Activated T-helper 17 cell treated with anti-CD3 and anti-CD28 coated beads, Interleukin-2, amount 50 U/mL, for 72 hours (primary cell): ENCODE data around the gene ACVRL1. TPM values are rescaled to one million over a fixed set of nuclear protein-coding genes. Genes with fewer than 3 reads are reported as not detected.
"Not testable (repeated sequence)": the region's sequence is repeated elsewhere in the genome, so short reads cannot be mapped to it uniquely, and the experiment has no call there.

Experiments used
- ATAC-seq: fragments of 150-1000 bp; cut with Tn5 transposase; replicated peaks from 2 replicates; pipeline ENCODE4 v1.10.0; 2021; ENCODE audit warnings: mild to moderate bottlenecking, moderate library complexity
- H3K27ac Mint-ChIP-seq: one replicate; pipeline ENCODE4 v1.8.0; 2022; ENCODE audit warnings: mixed read lengths
- H3K27me3 Mint-ChIP-seq: one replicate; pipeline ENCODE4 v1.8.0; 2022; ENCODE audit warnings: mixed read lengths
- H3K36me3 Mint-ChIP-seq: one replicate; pipeline ENCODE4 v1.8.0; 2022; ENCODE audit warnings: low read depth, mild to moderate bottlenecking, mixed read lengths
- H3K4me1 Mint-ChIP-seq: one replicate; pipeline ENCODE4 v1.8.0; 2022; ENCODE audit warnings: mixed read lengths
- H3K4me3 Mint-ChIP-seq: one replicate; pipeline ENCODE4 v1.8.0; 2022; ENCODE audit warnings: mild to moderate bottlenecking, mixed read lengths
- H3K9me3 Mint-ChIP-seq: one replicate; pipeline ENCODE4 v1.8.0; 2022; ENCODE audit warnings: mixed read lengths
- total RNA-seq, 2 donors: library from RNA; stranded (reverse); gene quantifications; one replicate each; pipeline ENCODE4 v1.2.3, GENCODE V29; 2022

The ACVRL1 gene
- total RNA-seq, 2 donors from 2014 or later: not detected

- Mint-ChIP-seq H3K27me3 (peaks cover 44% of the 10 kb centered on the region), H3K27ac (no peak overlapping the region), H3K36me3 (no peaks in the 10 kb centered on the region), H3K4me1 (no peaks in the 10 kb centered on the region), H3K4me3 (no peak overlapping the region), H3K9me3 (no peaks in the 10 kb centered on the region)
- no peak for ATAC-seq
Observed at GRCh38 chr12:51869931-51870330, 37.4 kb upstream of the ACVRL1 start.

GRCh38 chr12:51870504-51870903 lies 36.8 kb upstream of the ACVRL1 start:
- Mint-ChIP-seq H3K4me1 (no peaks in the 10 kb centered on the region), H3K4me3 (no peak overlapping the region), H3K27me3 (peaks cover 44% of the 10 kb centered on the region), H3K9me3 (no peaks in the 10 kb centered on the region), H3K27ac (no peak overlapping the region), H3K36me3 (no peaks in the 10 kb centered on the region)
- no peak for ATAC-seq

- no peak for ATAC-seq
- Mint-ChIP-seq H3K4me1 (no peaks in the 10 kb centered on the region), H3K36me3 (no peaks in the 10 kb centered on the region), H3K4me3 (no peak overlapping the region), H3K27me3 (peaks cover 43% of the 10 kb centered on the region), H3K9me3 (no peaks in the 10 kb centered on the region), H3K27ac (no peak overlapping the region)
Observed at GRCh38 chr12:51871126-51871525, 36.2 kb upstream of the ACVRL1 start.

GRCh38 chr12:51871918-51872688 lies 35.2 kb upstream of the ACVRL1 start:
- no peak overlapping the region for H3K27ac Mint-ChIP-seq
- ATAC-seq: no peak
- no peaks in the 10 kb centered on the region for H3K9me3 Mint-ChIP-seq
- no peaks in the 10 kb centered on the region for H3K4me1 Mint-ChIP-seq
- no peaks in the 10 kb centered on the region for H3K36me3 Mint-ChIP-seq
- H3K27me3 Mint-ChIP-seq: peaks cover 40% of the 10 kb centered on the region
- H3K4me3 Mint-ChIP-seq: no peak overlapping the region

GRCh38 chr12:51872689-51872981 lies 34.7 kb upstream of the ACVRL1 start:
- no peak for ATAC-seq
- Mint-ChIP-seq H3K27me3 (peaks cover 36% of the 10 kb centered on the region), H3K4me1 (no peaks in the 10 kb centered on the region), H3K36me3 (no peaks in the 10 kb centered on the region), H3K27ac (no peak overlapping the region), H3K4me3 (no peak overlapping the region), H3K9me3 (no peaks in the 10 kb centered on the region)

- Mint-ChIP-seq H3K36me3 (no peaks in the 10 kb centered on the region), H3K9me3 (no peaks in the 10 kb centered on the region), H3K4me3 (no peak overlapping the region), H3K27me3 (peaks cover 31% of the 10 kb centered on the region), H3K27ac (no peak overlapping the region), H3K4me1 (no peaks in the 10 kb centered on the region)
- no peak for ATAC-seq
Observed at GRCh38 chr12:51873251-51873994, 33.9 kb upstream of the ACVRL1 start.

- peaks cover 26% of the 10 kb centered on the region for H3K27me3 Mint-ChIP-seq
- no peak overlapping the region for H3K4me3 Mint-ChIP-seq
- no peaks in the 10 kb centered on the region for H3K9me3 Mint-ChIP-seq
- no peaks in the 10 kb centered on the region for H3K4me1 Mint-ChIP-seq
- H3K36me3 Mint-ChIP-seq: no peaks in the 10 kb centered on the region
- no peak for ATAC-seq
- no peak overlapping the region for H3K27ac Mint-ChIP-seq
Observed at GRCh38 chr12:51874000-51874399, 33.3 kb upstream of the ACVRL1 start.

- Mint-ChIP-seq H3K27me3 (peaks cover 26% of the 10 kb centered on the region), H3K36me3 (no peaks in the 10 kb centered on the region), H3K9me3 (no peaks in the 10 kb centered on the region), H3K4me1 (no peaks in the 10 kb centered on the region), H3K4me3 (no peak overlapping the region), H3K27ac (no peak overlapping the region)
- ATAC-seq: no peak
Observed at GRCh38 chr12:51874486-51874885, 32.8 kb upstream of the ACVRL1 start.

- ATAC-seq: no peak
- Mint-ChIP-seq H3K36me3 (no peaks in the 10 kb centered on the region), H3K27ac (no peak overlapping the region), H3K4me3 (no peak overlapping the region), H3K27me3 (peaks cover 2% of the 10 kb centered on the region), H3K4me1 (no peaks in the 10 kb centered on the region), H3K9me3 (no peaks in the 10 kb centered on the region)
Observed at GRCh38 chr12:51879102-51879501, 28.2 kb upstream of the ACVRL1 start.

- peaks cover 2% of the 10 kb centered on the region for H3K27me3 Mint-ChIP-seq
- no peaks in the 10 kb centered on the region for H3K9me3 Mint-ChIP-seq
- H3K4me3 Mint-ChIP-seq: no peak overlapping the region
- no peak for ATAC-seq
- H3K27ac Mint-ChIP-seq: no peak overlapping the region
- no peaks in the 10 kb centered on the region for H3K36me3 Mint-ChIP-seq
- peaks cover 8% of the 10 kb centered on the region for H3K4me1 Mint-ChIP-seq
Observed at GRCh38 chr12:51883295-51883694, 24.0 kb upstream of the ACVRL1 start.

GRCh38 chr12:51883998-51884675 lies 23.2 kb upstream of the ACVRL1 start:
- Mint-ChIP-seq H3K36me3 (no peaks in the 10 kb centered on the region), H3K4me1 (peaks cover 8% of the 10 kb centered on the region), H3K4me3 (no peak overlapping the region), H3K27me3 (peaks cover 3% of the 10 kb centered on the region), H3K9me3 (no peaks in the 10 kb centered on the region), H3K27ac (no peak overlapping the region)
- no peak for ATAC-seq

- Mint-ChIP-seq H3K9me3 (no peaks in the 10 kb centered on the region), H3K36me3 (no peaks in the 10 kb centered on the region), H3K4me1 (peaks cover 8% of the 10 kb centered on the region), H3K27me3 (peaks cover 3% of the 10 kb centered on the region), H3K27ac (no peak overlapping the region), H3K4me3 (no peak overlapping the region)
- peak; percentile 63 for ATAC-seq
Observed at GRCh38 chr12:51884676-51885229, 22.6 kb upstream of the ACVRL1 start.

GRCh38 chr12:51885294-51886020 lies 21.8 kb upstream of the ACVRL1 start:
- Mint-ChIP-seq H3K4me3 (peak overlapping the region; percentile 62), H3K27ac (peak overlapping the region; percentile 80)
- H3K36me3 Mint-ChIP-seq, ATAC-seq, H3K27me3 Mint-ChIP-seq, H3K4me1 Mint-ChIP-seq, H3K9me3 Mint-ChIP-seq: not testable (repeated sequence)

GRCh38 chr12:51886021-51886710 lies 21.1 kb upstream of the ACVRL1 start:
- H3K27ac Mint-ChIP-seq: peak overlapping the region; percentile 80
- H3K27me3 Mint-ChIP-seq: peaks cover 3% of the 10 kb centered on the region
- H3K9me3 Mint-ChIP-seq: no peaks in the 10 kb centered on the region
- peak; percentile 96 for ATAC-seq
- peaks cover 8% of the 10 kb centered on the region for H3K4me1 Mint-ChIP-seq
- peak overlapping the region; percentile 62 for H3K4me3 Mint-ChIP-seq
- no peaks in the 10 kb centered on the region for H3K36me3 Mint-ChIP-seq
